GM20000 (cell line): ENCODE results near the gene ATP6V1B1.

Source experiments
- DNase-seq: peaks from one replicate; pipeline ENCODE4 v3.0.0; 2012; ENCODE audit warnings: low spot score
- CTCF ChIP-seq: IDR thresholded peaks from 2 replicates; pipeline ENCODE4 v1.5.1; 2012; ENCODE audit warnings: mild to moderate bottlenecking, control low read depth; ENCODE audit errors: extremely low read depth, missing control alignments

The ATP6V1B1 gene

GRCh38 chr2:70979180-70979488, 43.4 kb downstream of the ATP6V1B1 start:
- no peak for TF ChIP-seq CTCF

GRCh38 chr2:70979626-70980025, 43.9 kb downstream of the ATP6V1B1 start:
- TF ChIP-seq CTCF, result no peak
- no peak for DNase-seq

More at GRCh38 chr2:70979180-70979488, 43.4 kb downstream of the ATP6V1B1 start:
- DNase-seq, result no peak

GRCh38 chr2:70981421-70981820, 45.7 kb downstream of the ATP6V1B1 start:
- TF ChIP-seq CTCF, result no peak
- DNase-seq, result no peak

- TF ChIP-seq CTCF, result no peak
- DNase-seq, result no peak
Observed at GRCh38 chr2:70981866-70982810, 46.4 kb downstream of the ATP6V1B1 start.

GRCh38 chr2:70982971-70983370, 47.3 kb downstream of the ATP6V1B1 start:
- no peak for DNase-seq

GRCh38 chr2:70983506-70984227, 48.0 kb downstream of the ATP6V1B1 start:
- DNase-seq, result no peak
- no peak for TF ChIP-seq CTCF

More at GRCh38 chr2:70982971-70983370, 47.3 kb downstream of the ATP6V1B1 start:
- TF ChIP-seq CTCF, result no peak

GRCh38 chr2:70984228-70984575, 48.5 kb downstream of the ATP6V1B1 start:
- DNase-seq, result no peak
- no peak for TF ChIP-seq CTCF
